ENCODE measurements around the gene SPATA13. TPM values are rescaled to one million over a fixed set of nuclear protein-coding genes. Genes with fewer than 3 reads are reported as not detected.

Gene SPATA13
- total and polyA plus RNA-seq, 2 donors (not counting 1 experiment from before 2014, with no cell fraction given): 5.7 to 8.3 TPM

DNA sequence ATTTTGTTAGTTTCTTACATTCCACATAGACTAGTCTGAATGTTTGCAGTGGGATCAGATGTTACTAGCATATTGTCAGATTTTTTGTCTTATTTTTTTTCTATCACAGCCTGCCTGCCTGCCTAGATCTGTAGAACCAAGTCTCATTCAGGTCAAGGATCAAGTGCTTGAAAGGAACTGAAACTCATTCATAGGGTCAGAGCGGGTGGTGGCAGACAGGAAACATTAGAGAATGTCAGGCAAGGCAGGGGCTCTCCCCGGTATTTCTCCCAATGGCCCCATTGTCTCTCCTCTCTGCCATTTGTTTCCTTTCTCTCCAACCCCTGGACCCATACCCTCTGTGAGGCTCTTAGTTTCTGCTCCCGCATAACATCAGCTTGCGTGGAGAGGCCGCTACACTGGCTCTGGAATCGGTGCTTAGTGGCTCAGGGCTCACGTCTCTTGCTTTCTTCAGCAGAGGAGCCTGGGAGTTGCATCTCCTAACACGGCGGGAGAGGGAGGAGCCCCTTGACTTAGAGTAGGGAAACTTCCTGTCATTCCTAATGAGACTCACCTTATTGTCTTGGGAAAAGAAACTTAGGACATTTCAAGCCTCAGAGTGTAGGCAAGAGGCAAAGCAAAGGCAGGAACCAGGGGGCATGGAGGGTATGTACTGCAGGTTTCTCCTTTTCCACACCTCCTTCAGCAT, 35.6 kb upstream of the SPATA13 start:
- Histone ChIP-seq H3K4me1 (ENCODE audit: control insufficient read depth in 2 of 2, insufficient read depth in 2 of 2, low read length in 2 of 2) (peaks cover 13 to 14% of the 10 kb centered on the region in 2 donors), H3K79me2 (ENCODE audit: control insufficient read depth, insufficient read depth, low read length) (no peaks in the 10 kb centered on the region), H3K4me3 (ENCODE audit: control extremely low read depth in 1 of 5, extremely low read depth in 1 of 5, insufficient read depth in 1 of 5, low read depth in 2 of 5, low read length in 4 of 5) (no peak overlapping the region), H3K27me3 (replicated peaks in 1 of 4; ENCODE audit: control extremely low read depth in 1 of 4, control insufficient read depth in 3 of 4, insufficient read depth in 4 of 4, low read length in 3 of 4) (peaks cover 0 to 15% (median 6%) of the 10 kb centered on the region in 4 experiments), H3K4me2 (replicated peaks; ENCODE audit: low read depth, low read length, poor library complexity, severe bottlenecking) (peak overlapping the region; percentile 40), H3K9me3 (ENCODE audit: control extremely low read depth in 1 of 3, control insufficient read depth in 2 of 3, insufficient read depth in 1 of 3, low read length in 2 of 3) (no peaks in the 10 kb centered on the region), H3K36me3 (replicated peaks in 1 of 2; ENCODE audit: control extremely low read depth in 1 of 2, control insufficient read depth in 1 of 2, extremely low read depth in 1 of 2, insufficient read depth in 2 of 2, low read length in 1 of 2) (no peaks in the 10 kb centered on the region), H2AFZ (ENCODE audit: insufficient read depth, low read depth, low read length, poor library complexity, severe bottlenecking) (no peak overlapping the region), H3K9ac (ENCODE audit: low read length) (no peak overlapping the region), H4K20me1 (ENCODE audit: control insufficient read depth, insufficient read depth, low read length, poor library complexity, severe bottlenecking) (no peaks in the 10 kb centered on the region), H3K27ac (ENCODE audit: low read length in 2 of 2) (no peak overlapping the region)
- no peaks in the 10 kb centered on the region for H3K9me3 Mint-ChIP-seq (ENCODE audit: insufficient read depth)
- H3K27ac Mint-ChIP-seq: no peak overlapping the region
- H3K27me3 Mint-ChIP-seq: peaks cover 49% of the 10 kb centered on the region
- WGBS (ENCODE audit: insufficient coverage): 50% methylated on average over 6 of the region's 9 CpGs
- ChIA-PET POLR2A (no interaction called here), CTCF (no interaction called here)
- peaks cover 15% of the 10 kb centered on the region for H3K4me1 Mint-ChIP-seq
- H3K4me3 Mint-ChIP-seq: no peak overlapping the region
- DNase-seq: peak; percentile 61
- intact Hi-C loops (cut with micrococcal nuclease): no loop called here
- ATAC-seq (ENCODE audit: low read depth): peak; percentile 82
- no peak for TF ChIP-seq EZH2 (IDR thresholded peaks at IDR 0.05; ENCODE audit: borderline replicate concordance, insufficient read depth, low read depth, low read length, poor library complexity, severe bottlenecking)
- TF ChIP-seq, protein P1, sequence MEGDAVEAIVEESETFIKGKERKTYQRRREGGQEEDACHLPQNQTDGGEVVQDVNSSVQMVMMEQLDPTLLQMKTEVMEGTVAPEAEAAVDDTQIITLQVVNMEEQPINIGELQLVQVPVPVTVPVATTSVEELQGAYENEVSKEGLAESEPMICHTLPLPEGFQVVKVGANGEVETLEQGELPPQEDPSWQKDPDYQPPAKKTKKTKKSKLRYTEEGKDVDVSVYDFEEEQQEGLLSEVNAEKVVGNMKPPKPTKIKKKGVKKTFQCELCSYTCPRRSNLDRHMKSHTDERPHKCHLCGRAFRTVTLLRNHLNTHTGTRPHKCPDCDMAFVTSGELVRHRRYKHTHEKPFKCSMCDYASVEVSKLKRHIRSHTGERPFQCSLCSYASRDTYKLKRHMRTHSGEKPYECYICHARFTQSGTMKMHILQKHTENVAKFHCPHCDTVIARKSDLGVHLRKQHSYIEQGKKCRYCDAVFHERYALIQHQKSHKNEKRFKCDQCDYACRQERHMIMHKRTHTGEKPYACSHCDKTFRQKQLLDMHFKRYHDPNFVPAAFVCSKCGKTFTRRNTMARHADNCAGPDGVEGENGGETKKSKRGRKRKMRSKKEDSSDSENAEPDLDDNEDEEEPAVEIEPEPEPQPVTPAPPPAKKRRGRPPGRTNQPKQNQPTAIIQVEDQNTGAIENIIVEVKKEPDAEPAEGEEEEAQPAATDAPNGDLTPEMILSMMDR (IDR thresholded peaks at IDR 0.05): no peak

DNA sequence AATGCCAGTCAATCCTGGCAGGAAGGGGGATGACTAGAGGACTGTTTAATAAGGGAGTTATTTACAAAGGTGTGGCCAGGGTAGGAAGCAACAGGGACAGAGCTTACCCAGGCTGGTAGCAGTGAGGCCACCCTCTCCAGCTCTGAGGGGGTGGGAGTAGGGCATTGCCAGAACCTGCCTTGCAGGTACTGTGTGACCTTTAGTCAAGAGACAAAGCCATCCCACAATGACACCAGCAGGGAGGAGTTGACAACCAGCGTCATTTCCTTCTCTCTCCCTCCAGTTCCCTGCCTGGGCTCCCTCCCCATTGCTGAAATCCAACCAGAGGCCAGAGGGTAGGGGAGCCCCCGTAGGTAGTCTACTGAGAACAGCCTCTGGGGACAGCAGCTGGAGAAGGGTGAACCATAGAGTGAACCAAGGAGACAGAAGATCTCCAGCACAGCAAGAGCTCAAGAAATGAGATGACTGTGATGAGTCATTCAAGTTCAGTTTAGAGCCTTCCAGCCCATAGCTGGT, 33.3 kb upstream of the SPATA13 start:
- POLR2A ChIA-PET: no interaction called here

More for the DNA sequence above, 33.3 kb upstream of the SPATA13 start:
- ATAC-seq (ENCODE audit: low read depth): no peak
- Histone ChIP-seq H2AFZ (ENCODE audit: insufficient read depth, low read depth, low read length, poor library complexity, severe bottlenecking) (no peak overlapping the region), H3K4me3 (ENCODE audit: control extremely low read depth in 1 of 5, extremely low read depth in 1 of 5, insufficient read depth in 1 of 5, low read depth in 2 of 5, low read length in 4 of 5) (no peak overlapping the region), H3K4me2 (replicated peaks; ENCODE audit: low read depth, low read length, poor library complexity, severe bottlenecking) (no peak overlapping the region), H3K27ac (ENCODE audit: low read length in 2 of 2) (no peak overlapping the region), H4K20me1 (ENCODE audit: control insufficient read depth, insufficient read depth, low read length, poor library complexity, severe bottlenecking) (no peaks in the 10 kb centered on the region), H3K9me3 (ENCODE audit: control extremely low read depth in 1 of 3, control insufficient read depth in 2 of 3, insufficient read depth in 1 of 3, low read length in 2 of 3) (peaks cover 0 to 6% (median 5%) of the 10 kb centered on the region in 3 donors), H3K9ac (ENCODE audit: low read length) (no peak overlapping the region), H3K4me1 (ENCODE audit: control insufficient read depth in 2 of 2, insufficient read depth in 2 of 2, low read length in 2 of 2) (peaks cover 13 to 14% of the 10 kb centered on the region in 2 donors), H3K36me3 (replicated peaks in 1 of 2; ENCODE audit: control extremely low read depth in 1 of 2, control insufficient read depth in 1 of 2, extremely low read depth in 1 of 2, insufficient read depth in 2 of 2, low read length in 1 of 2) (no peaks in the 10 kb centered on the region), H3K27me3 (replicated peaks in 1 of 4; ENCODE audit: control extremely low read depth in 1 of 4, control insufficient read depth in 3 of 4, insufficient read depth in 4 of 4, low read length in 3 of 4) (peaks cover 0 to 19% (median 9%) of the 10 kb centered on the region in 4 experiments), H3K79me2 (ENCODE audit: control insufficient read depth, insufficient read depth, low read length) (no peaks in the 10 kb centered on the region)
- Mint-ChIP-seq H3K9me3 (ENCODE audit: insufficient read depth) (peaks cover 6% of the 10 kb centered on the region), H3K27me3 (peaks cover 52% of the 10 kb centered on the region), H3K4me3 (no peak overlapping the region), H3K27ac (no peak overlapping the region), H3K4me1 (peaks cover 15% of the 10 kb centered on the region)
- TF ChIP-seq, protein P1 (IDR thresholded peaks at IDR 0.05): no peak
- no peak for TF ChIP-seq EZH2 (IDR thresholded peaks at IDR 0.05; ENCODE audit: borderline replicate concordance, insufficient read depth, low read depth, low read length, poor library complexity, severe bottlenecking)
- 58% methylated on average over 2 of the region's 2 CpGs for WGBS (ENCODE audit: insufficient coverage)
- CTCF ChIA-PET: interaction anchor here (1.1 kb wide), 1 partner anchor 74 kb away, joined by 3 read pairs; no protein-coding TSS in a partner anchor
- intact Hi-C loops (cut with micrococcal nuclease): no loop called here
- no peak for DNase-seq

Data from B cell (primary cell).